GM12873 (cell line): ENCODE data around the gene AMBP.

Experiments
- TF ChIP-seq, protein P1 (sequence below): IDR thresholded peaks from 2 replicates; pipeline ENCODE4 v1.5.1; 2012; ENCODE audit warnings: low read depth, mild to moderate bottlenecking, moderate library complexity, low read length, control low read depth; ENCODE audit not compliant: insufficient read depth; ENCODE audit errors: missing control alignments

Gene AMBP

DNA sequence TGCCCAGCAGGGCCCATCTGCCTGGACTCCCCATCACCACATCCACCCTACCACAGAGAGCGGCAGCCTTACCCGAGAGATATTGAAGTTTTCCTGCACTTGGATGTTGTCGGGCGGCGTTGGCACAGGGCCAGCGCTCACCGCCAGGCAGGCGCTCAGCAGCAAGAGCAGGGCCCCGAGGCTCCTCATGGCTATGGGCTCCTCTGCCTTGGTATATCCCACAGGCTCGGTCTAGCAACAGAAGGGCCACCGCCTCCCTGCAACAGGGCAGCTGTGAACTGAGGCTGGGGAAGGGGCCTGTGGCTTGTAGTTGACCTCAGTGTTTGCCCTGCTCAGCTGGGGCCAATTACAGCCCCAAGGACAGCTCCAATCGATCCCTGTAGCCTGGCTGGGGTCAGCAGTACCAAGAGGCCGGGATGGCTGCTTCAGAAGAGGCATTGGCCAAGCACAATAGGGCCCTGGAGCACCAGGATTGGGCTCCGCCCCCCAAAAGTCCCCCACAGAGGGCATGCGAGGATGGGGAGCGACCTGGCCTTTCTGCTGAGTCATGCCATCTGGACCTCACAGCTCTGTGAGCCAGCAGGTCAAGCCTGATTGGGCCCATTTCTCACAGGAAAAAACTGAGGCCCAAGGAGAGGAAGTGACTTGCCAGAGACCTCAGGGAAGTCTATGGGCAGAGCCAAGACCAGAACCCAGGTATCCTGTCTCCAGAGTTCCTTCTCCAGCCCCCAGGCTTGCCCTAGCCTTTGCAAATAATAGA is at the start of gene AMBP:
TSS of gene AMBP (minus strand) at position 280 of the 760 bp plus-strand sequence. CDS start at position 189, 91 bp downstream.
- TF ChIP-seq, protein P1, sequence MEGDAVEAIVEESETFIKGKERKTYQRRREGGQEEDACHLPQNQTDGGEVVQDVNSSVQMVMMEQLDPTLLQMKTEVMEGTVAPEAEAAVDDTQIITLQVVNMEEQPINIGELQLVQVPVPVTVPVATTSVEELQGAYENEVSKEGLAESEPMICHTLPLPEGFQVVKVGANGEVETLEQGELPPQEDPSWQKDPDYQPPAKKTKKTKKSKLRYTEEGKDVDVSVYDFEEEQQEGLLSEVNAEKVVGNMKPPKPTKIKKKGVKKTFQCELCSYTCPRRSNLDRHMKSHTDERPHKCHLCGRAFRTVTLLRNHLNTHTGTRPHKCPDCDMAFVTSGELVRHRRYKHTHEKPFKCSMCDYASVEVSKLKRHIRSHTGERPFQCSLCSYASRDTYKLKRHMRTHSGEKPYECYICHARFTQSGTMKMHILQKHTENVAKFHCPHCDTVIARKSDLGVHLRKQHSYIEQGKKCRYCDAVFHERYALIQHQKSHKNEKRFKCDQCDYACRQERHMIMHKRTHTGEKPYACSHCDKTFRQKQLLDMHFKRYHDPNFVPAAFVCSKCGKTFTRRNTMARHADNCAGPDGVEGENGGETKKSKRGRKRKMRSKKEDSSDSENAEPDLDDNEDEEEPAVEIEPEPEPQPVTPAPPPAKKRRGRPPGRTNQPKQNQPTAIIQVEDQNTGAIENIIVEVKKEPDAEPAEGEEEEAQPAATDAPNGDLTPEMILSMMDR = no peak

DNA sequence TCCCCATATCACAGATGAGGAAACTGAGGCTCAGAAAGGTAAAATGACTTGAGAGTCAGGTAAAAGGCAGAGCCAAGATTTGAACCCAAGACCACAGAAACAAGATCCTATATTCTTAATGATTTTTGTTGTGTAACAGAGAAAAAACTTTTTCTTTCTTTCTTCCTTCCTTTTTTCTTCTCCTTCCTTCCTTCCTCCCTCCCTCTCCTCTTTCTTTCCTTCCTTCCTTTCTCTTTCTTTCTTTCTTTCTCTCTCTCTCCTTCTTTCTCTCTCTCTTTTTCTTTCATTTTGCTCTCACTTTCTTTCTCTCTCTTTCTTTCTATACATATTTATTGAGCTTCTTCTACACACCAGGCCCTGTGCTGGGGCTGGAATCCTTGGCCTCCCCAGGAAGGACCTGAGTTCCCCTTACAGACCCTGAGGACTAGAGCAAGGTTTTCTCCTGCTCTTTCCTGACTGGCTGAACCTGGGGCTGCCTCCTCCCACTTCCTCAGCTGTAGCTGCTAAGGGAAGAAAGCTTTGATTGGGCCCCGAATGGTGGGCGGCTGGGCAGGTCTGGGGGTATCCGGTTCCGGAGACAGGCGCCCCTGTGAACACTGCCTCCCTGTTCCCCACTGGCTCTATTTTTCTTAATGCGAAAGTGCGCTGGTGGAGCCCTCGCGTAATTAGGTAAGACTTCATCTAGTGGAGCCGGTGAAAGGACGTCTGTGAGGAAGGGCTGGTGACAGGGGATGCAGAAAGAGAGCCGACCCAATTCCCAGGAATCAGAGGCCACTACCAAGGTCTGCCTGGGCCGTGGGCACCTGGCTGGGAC is 48.4 kb upstream of the AMBP start:
- TF ChIP-seq, protein P1 = no peak

DNA sequence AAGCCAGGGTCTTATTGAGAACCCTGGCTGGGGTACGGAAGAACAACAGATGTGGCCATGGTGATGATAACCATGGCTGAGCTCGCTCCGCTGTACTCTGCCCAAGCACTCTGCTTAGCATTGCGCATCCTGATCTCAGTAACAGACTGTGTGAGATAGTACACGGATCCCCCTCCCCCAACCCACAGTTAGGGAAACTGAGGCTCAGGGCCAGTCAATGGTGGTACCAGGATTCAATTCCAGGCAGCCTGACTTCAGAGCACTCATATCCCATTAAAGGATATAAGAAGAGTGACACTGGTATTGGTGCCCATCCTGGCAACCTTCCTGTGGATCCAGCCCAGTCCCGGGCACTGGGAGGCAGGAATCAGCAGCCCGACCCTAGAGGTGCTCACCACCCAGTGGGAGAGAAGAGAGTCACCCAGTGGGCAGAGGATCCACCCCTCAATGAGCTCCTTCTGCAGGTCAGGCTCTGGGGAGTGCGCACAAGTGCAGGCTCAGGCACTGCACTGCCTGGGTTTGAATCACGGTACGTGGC is 47.4 kb upstream of the AMBP start:
- TF ChIP-seq, protein P1 = no peak

DNA sequence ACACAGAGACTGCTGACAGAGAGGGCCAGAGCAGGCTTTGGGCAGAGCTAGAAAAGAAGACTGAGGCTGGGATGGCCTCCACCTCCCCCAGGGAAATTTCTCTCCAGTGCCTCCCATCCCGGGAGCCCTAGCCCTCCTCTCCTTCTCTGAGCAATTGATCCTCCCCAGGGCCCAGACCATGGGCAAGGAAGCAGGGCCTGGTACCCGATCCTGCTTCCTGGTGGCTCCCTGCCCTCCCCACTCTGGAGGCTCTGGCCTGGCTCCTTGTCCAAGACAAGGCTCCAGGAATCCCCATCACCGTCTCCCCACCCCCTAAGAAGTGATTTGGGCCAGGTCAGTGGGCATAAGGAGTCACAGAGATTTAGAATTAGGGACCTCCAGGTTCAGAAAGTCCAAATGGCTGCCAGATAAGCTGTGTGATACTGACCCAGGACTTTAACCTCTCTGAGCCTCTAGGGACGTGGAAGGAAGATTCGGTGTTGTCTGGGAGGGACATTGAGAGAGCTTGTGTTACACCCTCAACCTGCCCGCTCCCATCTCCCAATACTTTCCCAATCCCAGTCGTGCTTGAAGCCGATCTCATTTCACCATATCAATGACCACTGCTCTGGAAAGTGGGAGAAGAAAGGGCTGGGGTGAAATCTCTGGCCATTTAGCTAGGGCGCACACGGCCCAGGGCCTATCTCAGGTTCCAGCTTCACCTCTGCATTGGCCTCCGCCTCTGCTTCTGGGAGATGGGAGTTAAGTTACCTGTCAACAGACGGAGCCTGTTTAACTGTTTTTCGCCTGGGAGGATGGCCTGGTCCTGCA is 46.8 kb upstream of the AMBP start:
- TF ChIP-seq, protein P1 = no peak

DNA sequence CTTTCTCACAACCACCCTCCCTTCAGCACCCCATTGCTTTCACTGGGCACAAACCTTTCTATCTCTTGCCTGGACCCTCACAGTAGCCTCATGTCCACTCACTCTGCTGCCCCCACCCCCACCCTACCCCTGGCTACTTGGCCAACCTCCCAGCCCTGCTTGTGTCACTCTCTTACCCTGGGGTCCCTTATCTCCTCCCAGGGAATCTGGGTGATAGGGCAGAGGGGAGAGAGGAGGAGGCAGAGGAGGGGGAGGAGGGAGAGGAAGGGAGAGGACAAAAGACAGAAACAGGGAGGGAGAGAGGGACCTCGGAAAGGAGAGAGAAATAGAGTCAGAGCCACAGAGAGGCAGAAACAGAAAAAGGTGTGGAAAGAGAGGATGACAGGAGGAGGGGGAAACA is 46.0 kb upstream of the AMBP start:
- TF ChIP-seq, protein P1 = no peak

DNA sequence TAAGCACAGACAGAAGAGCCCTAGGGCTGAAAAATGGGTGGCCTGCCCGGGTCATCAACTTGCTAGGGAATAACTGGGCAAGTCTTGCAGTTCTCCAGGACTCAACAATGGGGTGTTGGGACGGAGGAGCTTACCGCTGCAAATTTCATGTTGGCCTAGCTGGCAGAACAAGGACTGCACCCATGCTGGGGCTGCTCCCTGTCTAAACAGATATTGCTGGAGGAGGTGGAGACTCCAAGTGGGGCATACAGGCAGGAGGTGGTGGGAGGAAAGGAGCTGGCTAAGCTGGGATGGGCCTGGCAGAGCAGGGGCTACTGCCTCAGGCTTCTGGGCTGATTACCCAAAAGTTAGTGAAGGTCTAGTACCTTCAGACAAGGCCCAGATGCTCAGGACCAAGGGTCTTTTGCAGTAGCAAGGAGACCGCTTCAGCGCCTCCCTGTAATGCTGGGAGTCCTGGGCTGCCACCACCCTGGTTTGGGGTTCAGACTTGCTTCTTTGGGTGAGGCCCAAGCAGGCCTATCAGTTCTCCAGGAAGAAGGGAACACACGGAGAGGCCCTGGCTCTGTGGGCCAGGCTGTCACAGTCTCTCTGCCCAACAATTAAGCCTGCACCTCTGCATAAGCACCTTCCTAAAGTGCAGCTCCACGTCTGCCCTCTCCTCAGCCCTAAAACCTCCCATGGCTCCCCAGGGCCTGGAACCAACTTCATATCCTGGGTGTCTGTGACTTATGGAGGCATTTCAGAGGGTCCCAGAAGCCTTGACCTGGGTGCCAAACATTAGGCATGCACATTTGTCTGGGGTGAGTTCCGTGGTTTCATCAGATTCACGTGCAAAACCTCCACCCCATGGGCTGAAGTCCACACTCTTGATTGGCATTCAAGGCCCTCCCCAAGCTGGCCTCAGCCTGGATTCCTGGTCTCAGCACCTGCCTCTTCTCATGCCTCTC is 45.2 kb upstream of the AMBP start:
- TF ChIP-seq, protein P1 = no peak
